Astrocyte of the spinal cord (primary cell): Measurements from ENCODE around the gene B4GALNT2.
"Not testable (repeated sequence)": the region's sequence is repeated elsewhere in the genome, so short reads cannot be mapped to it uniquely, and the experiment has no call there.

Experiments used
- DNase-seq: peaks from one replicate; pipeline ENCODE4 v3.0.0; 2011; ENCODE audit warnings: low read depth, low spot score
- H3K4me3 ChIP-seq: 2 replicates; pipeline ENCODE4 v1.5.1; 2011; ENCODE audit warnings: low read depth, mild to moderate bottlenecking, low read length, moderate library complexity
- CTCF ChIP-seq: IDR thresholded peaks from 2 replicates; pipeline ENCODE4 v1.5.1; 2012; ENCODE audit warnings: low read depth, mild to moderate bottlenecking, low read length, inconsistent platforms
- in situ Hi-C: cut with HindIII; loops from 2 replicates; pipeline ENCODE4 v1.10.0; 2017; ENCODE audit warnings: low sequenced_read_pairs

Gene B4GALNT2

GRCh38 chr17:49180998-49181635 is 48.5 kb downstream of the B4GALNT2 start:
- H3K4me3 ChIP-seq = no peak overlapping the region
- in situ Hi-C loops = no loop called here
- TF ChIP-seq CTCF = no peak

DNA sequence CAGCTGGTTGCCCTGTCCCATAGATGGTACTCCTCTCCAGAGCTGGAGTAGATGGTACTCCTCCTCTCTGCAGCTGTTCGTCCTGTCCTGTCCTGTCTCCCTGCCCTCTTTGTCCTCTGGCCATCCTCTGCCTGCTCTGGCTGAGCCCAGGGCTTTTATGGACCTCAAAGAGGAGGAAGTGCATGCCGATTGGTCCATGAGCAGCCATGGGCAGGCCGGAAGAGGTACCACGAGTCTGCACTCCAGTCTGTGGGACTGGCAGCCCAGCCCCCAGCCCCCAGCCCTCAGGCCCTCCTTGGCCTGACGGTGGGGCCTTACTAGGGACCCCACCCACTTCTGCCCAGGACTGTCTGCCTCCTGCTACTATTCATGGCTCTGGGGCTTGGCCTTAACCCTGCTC is 50.8 kb downstream of the B4GALNT2 start:
- DNase-seq = no peak
- in situ Hi-C loops = no loop called here
- TF ChIP-seq CTCF = no peak
- H3K4me3 ChIP-seq = no peak overlapping the region

More at GRCh38 chr17:49180998-49181635, 48.5 kb downstream of the B4GALNT2 start:
- no peak for DNase-seq

GRCh38 chr17:49183801-49184200 is 51.2 kb downstream of the B4GALNT2 start:
- no peak for DNase-seq
- TF ChIP-seq CTCF = no peak
- in situ Hi-C loops = no loop called here
- no peak overlapping the region for H3K4me3 ChIP-seq

DNA sequence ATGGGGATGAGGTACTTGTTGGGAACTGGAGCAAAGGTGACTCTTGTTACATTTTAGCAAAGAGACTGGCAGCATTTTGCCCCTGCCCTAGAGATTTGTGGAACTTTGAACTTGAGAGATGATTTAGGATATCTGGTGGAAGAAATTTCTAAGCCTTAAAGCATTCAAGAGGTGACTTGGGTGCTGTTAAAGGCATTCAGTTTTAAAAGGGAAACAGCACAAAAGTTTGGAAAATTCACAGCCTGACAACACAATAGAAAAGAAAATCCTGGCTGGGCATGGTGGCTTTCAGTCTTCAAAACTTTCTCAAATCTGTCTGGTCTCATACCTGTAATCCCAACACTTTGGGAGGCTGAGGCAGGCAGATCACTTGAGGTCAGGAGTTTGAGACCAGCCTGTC is 52.0 kb downstream of the B4GALNT2 start:
- in situ Hi-C loops, DNase-seq: not testable (repeated sequence)

DNA sequence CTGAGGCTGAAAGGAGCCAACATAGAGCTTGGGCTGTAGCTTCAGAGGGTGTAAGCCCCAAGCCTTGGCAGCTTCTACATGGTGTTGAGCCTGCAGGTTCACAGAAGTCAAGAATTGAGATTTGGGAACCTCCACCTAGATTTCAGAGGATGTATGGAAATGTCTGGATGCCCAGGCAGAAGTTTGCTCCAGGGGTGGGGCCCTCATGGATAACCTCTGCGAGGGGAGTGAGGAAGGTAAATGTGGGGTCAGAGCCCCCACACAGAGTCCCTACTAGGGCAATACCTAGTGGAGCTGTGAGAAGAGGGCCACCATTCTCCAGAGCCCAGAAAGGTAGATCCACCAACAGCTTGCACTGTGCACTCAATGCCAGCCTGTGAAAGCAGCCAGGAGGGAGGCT is 52.8 kb downstream of the B4GALNT2 start:
- H3K4me3 ChIP-seq, DNase-seq, in situ Hi-C loops: not testable (repeated sequence)

More for the DNA sequence above, 52.0 kb downstream of the B4GALNT2 start:
- H3K4me3 ChIP-seq = not testable (repeated sequence)

DNA sequence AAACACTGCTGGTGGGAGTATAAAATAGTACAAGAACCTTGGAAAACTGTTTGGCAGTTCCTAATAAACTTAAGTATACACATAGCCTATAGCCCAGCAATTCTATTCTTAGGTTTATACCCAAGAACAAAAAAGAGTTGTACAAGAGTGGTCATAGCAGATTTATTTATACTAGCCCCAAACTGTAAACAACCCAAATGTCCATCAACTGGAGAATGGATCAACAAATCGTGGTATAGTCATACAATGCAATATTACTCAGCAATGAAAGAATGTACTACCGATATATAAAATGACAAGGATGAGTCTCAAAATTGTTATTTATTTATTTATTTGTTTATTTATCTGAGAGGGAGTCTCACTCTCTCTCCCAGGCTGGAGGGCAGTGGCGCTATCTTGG is 54.7 kb downstream of the B4GALNT2 start:
- DNase-seq = no peak
- no peak for TF ChIP-seq CTCF
- in situ Hi-C loops = no loop called here
- no peak overlapping the region for H3K4me3 ChIP-seq

- no peak for DNase-seq
- no peak overlapping the region for H3K4me3 ChIP-seq
- no peak for TF ChIP-seq CTCF
- in situ Hi-C loops = no loop called here
These were observed 58.4 kb downstream of the B4GALNT2 start for GRCh38 chr17:49190932-49191331.
